Subcutaneous adipose tissue (tissue), 4 donors: Measurements from ENCODE around the gene PAK5. TPM values are rescaled to one million over a fixed set of nuclear protein-coding genes. Genes with fewer than 3 reads are reported as not detected.

Experiments used
- total RNA-seq, 4 donors: library from RNA; depleted of rRNA; stranded (reverse); fragments of >200 nt; gene quantifications; one replicate each; pipeline ENCODE4 v1.1.0, GENCODE V29; 2016
- TF ChIP-seq, protein P1 (sequence below): fragments of 450-650 bp; IDR thresholded peaks from one replicate; pipeline ENCODE4 v1.5.1; 2016; ENCODE audit warnings: low read depth, mild to moderate bottlenecking, control low read depth, antibody characterized with exemption, moderate library complexity

Gene PAK5
- total RNA-seq, 4 donors from 2014 or later = not detected

DNA sequence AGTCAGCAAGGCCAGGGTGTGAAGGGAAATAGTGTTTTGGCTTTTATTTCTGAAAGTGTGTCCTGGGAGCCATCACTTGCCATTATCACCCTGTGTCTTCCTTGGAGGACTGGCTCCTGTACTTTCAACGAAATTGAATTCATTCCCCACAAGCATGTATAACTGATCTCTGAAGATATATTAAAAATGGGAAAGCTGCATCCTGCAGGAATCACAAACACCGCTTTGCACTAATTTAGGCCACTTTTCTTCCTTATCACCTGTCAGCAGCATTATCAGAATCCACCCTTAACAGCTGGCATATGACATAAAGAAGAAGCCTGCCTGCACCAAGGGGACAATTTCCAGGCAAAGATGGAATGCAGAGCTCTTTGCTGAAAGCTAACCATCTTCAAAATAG, 268.3 kb downstream of the PAK5 start:
- TF ChIP-seq, protein P1, sequence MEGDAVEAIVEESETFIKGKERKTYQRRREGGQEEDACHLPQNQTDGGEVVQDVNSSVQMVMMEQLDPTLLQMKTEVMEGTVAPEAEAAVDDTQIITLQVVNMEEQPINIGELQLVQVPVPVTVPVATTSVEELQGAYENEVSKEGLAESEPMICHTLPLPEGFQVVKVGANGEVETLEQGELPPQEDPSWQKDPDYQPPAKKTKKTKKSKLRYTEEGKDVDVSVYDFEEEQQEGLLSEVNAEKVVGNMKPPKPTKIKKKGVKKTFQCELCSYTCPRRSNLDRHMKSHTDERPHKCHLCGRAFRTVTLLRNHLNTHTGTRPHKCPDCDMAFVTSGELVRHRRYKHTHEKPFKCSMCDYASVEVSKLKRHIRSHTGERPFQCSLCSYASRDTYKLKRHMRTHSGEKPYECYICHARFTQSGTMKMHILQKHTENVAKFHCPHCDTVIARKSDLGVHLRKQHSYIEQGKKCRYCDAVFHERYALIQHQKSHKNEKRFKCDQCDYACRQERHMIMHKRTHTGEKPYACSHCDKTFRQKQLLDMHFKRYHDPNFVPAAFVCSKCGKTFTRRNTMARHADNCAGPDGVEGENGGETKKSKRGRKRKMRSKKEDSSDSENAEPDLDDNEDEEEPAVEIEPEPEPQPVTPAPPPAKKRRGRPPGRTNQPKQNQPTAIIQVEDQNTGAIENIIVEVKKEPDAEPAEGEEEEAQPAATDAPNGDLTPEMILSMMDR = no peak

DNA sequence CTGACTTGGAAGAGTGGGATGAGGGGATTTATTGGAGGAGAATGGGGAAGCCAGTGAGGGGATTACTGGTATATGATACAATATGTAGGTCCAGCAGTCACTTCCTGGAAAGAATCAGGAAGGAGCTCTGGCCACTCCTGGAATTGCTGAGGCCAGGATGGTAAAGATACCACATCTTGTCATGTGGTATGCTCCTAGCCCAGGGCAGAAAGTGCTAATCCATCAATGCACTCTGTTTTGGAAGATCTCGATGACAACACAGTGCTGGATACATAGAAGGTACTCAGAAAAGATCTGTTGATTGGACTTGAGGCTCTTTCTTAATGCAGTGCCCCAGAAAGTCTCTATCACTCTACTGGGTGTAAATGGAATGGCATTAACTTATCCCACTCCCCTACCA, 271.9 kb downstream of the PAK5 start:
- TF ChIP-seq, protein P1 = no peak

DNA sequence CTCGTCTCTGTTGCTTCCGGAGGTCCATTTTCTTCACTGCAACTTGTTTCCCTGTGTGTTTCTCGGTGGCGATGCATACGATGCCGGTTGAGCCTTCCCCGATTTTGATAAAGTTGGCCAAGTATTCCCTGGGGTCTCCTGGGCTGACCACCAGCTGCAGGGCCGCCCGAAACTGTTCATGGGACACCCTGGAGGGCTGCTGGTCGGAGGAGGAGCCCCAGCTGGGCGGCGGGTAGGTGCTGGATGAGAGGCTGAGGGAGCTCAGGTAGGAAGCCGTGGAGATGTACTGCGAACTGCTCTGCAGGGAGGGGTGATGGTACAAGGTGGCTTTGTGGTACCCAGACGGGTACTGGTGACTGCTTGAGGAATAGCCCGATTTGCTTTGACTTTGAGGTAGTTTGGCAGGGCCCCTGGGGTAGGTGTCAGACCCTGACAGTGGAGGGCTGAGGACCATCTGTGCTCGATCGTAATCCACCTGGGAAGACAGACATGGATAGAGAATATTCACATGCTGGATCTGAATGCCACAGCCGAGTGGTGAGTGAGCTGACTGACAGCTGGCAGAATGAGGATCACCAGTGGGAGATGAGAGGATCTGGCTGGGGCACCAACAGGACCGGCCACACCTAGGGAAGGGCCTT, 272.8 kb downstream of the PAK5 start:
- TF ChIP-seq, protein P1 = no peak

DNA sequence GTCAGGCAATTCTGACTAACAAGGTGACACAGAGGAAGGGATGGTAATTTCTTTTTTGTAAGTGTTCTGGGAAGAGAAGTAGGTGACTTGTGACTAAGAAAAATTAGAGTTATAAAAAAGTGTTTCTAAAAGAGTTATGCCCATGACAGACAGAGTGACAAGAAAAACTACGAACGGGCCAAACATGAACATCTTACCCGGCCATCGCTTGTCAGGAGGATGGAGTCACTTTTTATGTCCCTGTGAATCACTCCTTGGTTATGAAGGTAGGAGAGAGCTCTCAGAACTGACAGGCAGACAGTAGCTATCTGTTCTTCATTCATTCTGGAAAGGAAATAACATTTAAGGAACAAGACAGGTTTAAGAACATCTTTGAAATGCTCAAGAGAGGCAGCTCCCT, 281.5 kb downstream of the PAK5 start:
- TF ChIP-seq, protein P1 = no peak

DNA sequence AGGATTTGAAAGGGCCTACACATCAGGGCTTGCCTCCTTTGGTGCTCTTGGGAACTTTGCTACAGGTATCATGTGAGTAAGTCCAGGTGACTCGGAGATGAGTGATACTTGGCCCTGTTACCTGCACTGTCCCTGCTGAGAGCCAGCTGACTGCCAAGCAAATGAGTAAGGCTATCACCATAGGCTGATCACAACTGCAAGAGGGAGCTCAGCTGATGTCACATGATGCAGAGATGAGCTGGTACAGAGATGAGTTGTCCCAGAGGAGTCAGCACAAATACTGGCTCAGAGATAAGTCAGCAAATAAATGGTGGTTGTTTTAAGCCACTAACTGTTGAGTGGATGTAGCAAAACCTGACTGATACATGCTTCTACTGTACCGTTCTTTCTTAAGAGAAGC, 283.1 kb downstream of the PAK5 start:
- TF ChIP-seq, protein P1 = no peak

DNA sequence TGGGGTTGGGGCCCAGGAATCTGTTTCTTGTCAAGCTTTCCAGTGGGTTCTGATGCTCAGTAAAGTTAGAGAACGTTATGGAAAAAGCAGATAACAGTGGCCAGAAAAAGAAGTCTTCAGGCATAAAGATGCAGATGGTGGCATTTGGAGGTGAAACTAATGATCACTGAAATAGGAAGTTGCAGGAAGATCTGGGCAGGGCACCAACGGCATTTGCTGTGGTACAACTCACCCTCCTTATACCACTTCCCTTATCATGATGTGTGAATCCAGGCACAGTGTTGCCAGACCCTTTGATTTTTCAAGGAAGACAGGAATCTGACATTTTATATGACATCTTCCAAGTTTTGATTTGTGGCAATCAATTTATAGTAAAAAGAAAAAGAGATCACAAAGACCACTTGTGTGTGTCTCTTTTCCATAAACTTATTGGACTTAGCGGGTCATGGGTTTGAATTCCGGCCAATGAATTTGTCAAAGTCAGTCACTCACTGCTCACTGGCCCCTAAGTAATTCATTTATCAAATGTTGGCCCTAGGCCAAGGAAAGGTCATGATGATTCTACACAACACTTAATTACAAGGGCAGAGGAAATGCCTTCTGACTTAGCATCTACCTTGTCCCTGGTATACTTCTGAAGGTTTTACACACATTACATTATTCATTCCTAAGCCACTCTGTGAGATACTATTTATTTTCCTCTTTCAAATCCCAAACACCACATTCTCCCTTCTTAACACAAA, 286.9 kb downstream of the PAK5 start:
- TF ChIP-seq, protein P1 = no peak

DNA sequence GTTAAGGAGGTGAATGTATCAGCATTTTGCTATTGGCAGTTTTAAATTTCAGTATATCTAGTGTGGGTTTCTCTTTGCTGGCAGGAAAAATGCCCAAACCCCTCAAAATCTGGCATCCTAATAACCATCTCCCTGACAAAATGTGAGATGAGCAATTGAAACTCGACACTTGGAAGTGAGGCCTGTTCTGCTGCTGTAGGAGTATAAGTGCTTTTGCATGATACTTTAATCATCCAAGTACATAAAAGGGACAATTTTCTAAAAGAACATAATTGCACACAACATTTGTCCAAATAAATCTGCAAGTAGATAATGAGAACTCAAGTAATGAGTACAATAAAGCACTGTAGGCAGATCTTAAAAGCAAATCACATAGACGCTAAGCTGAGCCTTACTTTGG, 288.0 kb downstream of the PAK5 start:
- TF ChIP-seq, protein P1 = no peak
